HEK293 (cell line): ENCODE measurements around the gene PACRGL.

Experiments used
- CTCF ChIA-PET: fragments of 350-600 bp; formaldehyde crosslinking; extraction: SDS; loops from one replicate; lab custom pipeline; 2021; ENCODE audit warnings: antibody characterized with exemption; lab: Yijun Ruan, JAX
- POLR2A ChIA-PET: fragments of 300-600 bp; formaldehyde crosslinking; extraction: SDS; loops from one replicate; lab custom pipeline; 2020; ENCODE audit warnings: antibody characterized with exemption, inconsistent platforms; lab: Yijun Ruan, JAX
- H3K27ac ChIP-seq: fragments of 200-500 bp; sonication (Bioruptor generic); 2 replicates; pipeline ENCODE4 v1.5.1; 2014; ENCODE audit warnings: low read depth, low read length, control low read depth, inconsistent platforms; ENCODE audit errors: extremely low read depth
- H3K36me3 ChIP-seq, 2 experiments: fragments of 200-500 bp in 1 of 2; sonication (Bioruptor generic) in 1 of 2; 1 replicate in 1 of 2; 2 replicates in 1 of 2; pipeline ENCODE4 v1.5.1; 2014 to 2017; ENCODE audit warnings: inconsistent platforms in 2 of 2, low read length in 2 of 2; ENCODE audit not compliant: control insufficient read depth in 2 of 2, insufficient read depth in 1 of 2
- H3K4me1 ChIP-seq: fragments of 200-500 bp; sonication (Bioruptor generic); 2 replicates; pipeline ENCODE4 v1.5.1; 2014; ENCODE audit warnings: mild to moderate bottlenecking, low read length, inconsistent platforms; ENCODE audit not compliant: control insufficient read depth, insufficient read depth
- H3K4me3 ChIP-seq: 2 replicates; pipeline ENCODE4 v1.5.1; 2011; ENCODE audit warnings: low read depth, mild to moderate bottlenecking, control low read depth, low read length, moderate library complexity
- H3K9me3 ChIP-seq: fragments of 200-500 bp; sonication (Bioruptor generic); 2 replicates; pipeline ENCODE4 v1.5.1; 2014; ENCODE audit warnings: low read depth, low read length, inconsistent platforms; ENCODE audit not compliant: control insufficient read depth, insufficient read depth
- IKZF3 ChIP-seq: fragments of 450-650 bp; IDR thresholded peaks from 2 replicates; pipeline ENCODE4 v1.5.0; 2018; ENCODE audit warnings: missing biosample characterization, mild to moderate bottlenecking, missing genetic modification characterization, moderate library complexity
- KLF16 ChIP-seq: fragments of 450-650 bp; formaldehyde crosslinking; IDR thresholded peaks from 2 replicates; pipeline ENCODE4 v1.5.1; 2017; ENCODE audit warnings: missing biosample characterization, missing genetic modification characterization
- SP3 ChIP-seq: fragments of 450-650 bp; formaldehyde crosslinking; IDR thresholded peaks from 2 replicates; pipeline ENCODE4 v1.5.1; 2016; ENCODE audit warnings: missing biosample characterization, missing genetic modification characterization
- ZBTB17 ChIP-seq: fragments of 450-650 bp; formaldehyde crosslinking; IDR thresholded peaks from 2 replicates; pipeline ENCODE4 v1.5.1; 2016; ENCODE audit warnings: missing biosample characterization, missing genetic modification characterization
- ZBTB21 ChIP-seq: fragments of 450-650 bp; formaldehyde crosslinking; IDR thresholded peaks from 2 replicates; pipeline ENCODE4 v1.5.1; 2017; ENCODE audit warnings: missing biosample characterization, missing genetic modification characterization
- ZBTB48 ChIP-seq: fragments of 450-650 bp; formaldehyde crosslinking; IDR thresholded peaks from 2 replicates; pipeline ENCODE4 v1.5.1; 2016; ENCODE audit warnings: missing biosample characterization, missing genetic modification characterization
- ZEB2 ChIP-seq: fragments of 450-650 bp; formaldehyde crosslinking; IDR thresholded peaks from 2 replicates; pipeline ENCODE4 v1.5.1; 2016; ENCODE audit warnings: missing biosample characterization, missing genetic modification characterization
- ZNF121 ChIP-seq: fragments of 450-650 bp; formaldehyde crosslinking; IDR thresholded peaks from 2 replicates; pipeline ENCODE4 v1.5.1; 2016; ENCODE audit warnings: missing biosample characterization, missing genetic modification characterization
- ZNF18 ChIP-seq: fragments of 450-650 bp; formaldehyde crosslinking; IDR thresholded peaks from 2 replicates; pipeline ENCODE4 v1.5.1; 2016; ENCODE audit warnings: missing biosample characterization, missing genetic modification characterization
- ZNF335 ChIP-seq: fragments of 450-650 bp; formaldehyde crosslinking; conservative IDR thresholded peaks from 2 replicates; pipeline ENCODE4 v1.5.1; 2016; ENCODE audit warnings: missing biosample characterization, missing genetic modification characterization
- ZNF362 ChIP-seq: fragments of 450-650 bp; formaldehyde crosslinking; IDR thresholded peaks from 2 replicates; pipeline ENCODE4 v1.5.1; 2016; ENCODE audit warnings: missing biosample characterization, missing genetic modification characterization
- ZNF426 ChIP-seq: fragments of 450-650 bp; formaldehyde crosslinking; IDR thresholded peaks from 2 replicates; pipeline ENCODE4 v1.5.1; 2017; ENCODE audit warnings: missing biosample characterization, missing genetic modification characterization, mild to moderate bottlenecking, inconsistent platforms, moderate library complexity
- ZNF433 ChIP-seq: fragments of 450-650 bp; formaldehyde crosslinking; IDR thresholded peaks from 2 replicates; pipeline ENCODE4 v1.5.1; 2016; ENCODE audit warnings: missing biosample characterization, missing genetic modification characterization, low read depth
- ZNF449 ChIP-seq: fragments of 450-650 bp; formaldehyde crosslinking; IDR thresholded peaks from 2 replicates; pipeline ENCODE4 v1.5.1; 2017; ENCODE audit warnings: missing biosample characterization, mild to moderate bottlenecking, missing genetic modification characterization, moderate library complexity
- ZNF473 ChIP-seq: fragments of 450-650 bp; formaldehyde crosslinking; IDR thresholded peaks from 2 replicates; pipeline ENCODE4 v1.5.1; 2017; ENCODE audit warnings: missing biosample characterization, missing genetic modification characterization
- ZNF555 ChIP-seq: fragments of 450-650 bp; formaldehyde crosslinking; conservative IDR thresholded peaks from 2 replicates; pipeline ENCODE4 v1.5.1; 2017; ENCODE audit warnings: missing biosample characterization, mild to moderate bottlenecking, missing genetic modification characterization, inconsistent platforms
- ZNF621 ChIP-seq: fragments of 450-650 bp; formaldehyde crosslinking; IDR thresholded peaks from 2 replicates; pipeline ENCODE4 v1.5.1; 2017; ENCODE audit warnings: missing biosample characterization, missing genetic modification characterization
- ZNF658 ChIP-seq: fragments of 450-650 bp; formaldehyde crosslinking; IDR thresholded peaks from 2 replicates; pipeline ENCODE4; 2016; ENCODE audit warnings: missing biosample characterization, missing genetic modification characterization
- ZNF701 ChIP-seq: fragments of 450-650 bp; formaldehyde crosslinking; IDR thresholded peaks from 2 replicates; pipeline ENCODE4 v1.5.1; 2016; ENCODE audit warnings: missing biosample characterization, missing genetic modification characterization
- ZNF791 ChIP-seq: fragments of 450-650 bp; formaldehyde crosslinking; IDR thresholded peaks from 2 replicates; pipeline ENCODE4 v1.5.1; 2016; ENCODE audit warnings: missing biosample characterization, missing genetic modification characterization
- ZNF830 ChIP-seq: fragments of 450-650 bp; IDR thresholded peaks from 2 replicates; pipeline ENCODE4 v1.5.0; 2018; ENCODE audit warnings: missing biosample characterization, missing genetic modification characterization, low read depth, mild to moderate bottlenecking, moderate library complexity
- ZSCAN16 ChIP-seq: fragments of 450-650 bp; formaldehyde crosslinking; IDR thresholded peaks from 2 replicates; pipeline ENCODE4 v1.5.1; 2016; ENCODE audit warnings: missing biosample characterization, missing genetic modification characterization
- TF ChIP-seq, protein P1 (sequence below): fragments of 450-650 bp; formaldehyde crosslinking; IDR thresholded peaks from 2 replicates; pipeline ENCODE4 v1.5.1; 2017; ENCODE audit warnings: missing biosample characterization, missing genetic modification characterization
- TF ChIP-seq, protein P2 (sequence below): fragments of 450-650 bp; formaldehyde crosslinking; IDR thresholded peaks from 2 replicates; pipeline ENCODE4 v1.5.1; 2016; ENCODE audit warnings: missing biosample characterization, missing genetic modification characterization

PACRGL gene

GRCh38 chr4:20681271-20681670, 19.0 kb upstream of the PACRGL start (continued):
- no peak for TF ChIP-seq IKZF3 (tag by site-specific recombination)
- TF ChIP-seq, all 188 proteins: peak for 0

DNA sequence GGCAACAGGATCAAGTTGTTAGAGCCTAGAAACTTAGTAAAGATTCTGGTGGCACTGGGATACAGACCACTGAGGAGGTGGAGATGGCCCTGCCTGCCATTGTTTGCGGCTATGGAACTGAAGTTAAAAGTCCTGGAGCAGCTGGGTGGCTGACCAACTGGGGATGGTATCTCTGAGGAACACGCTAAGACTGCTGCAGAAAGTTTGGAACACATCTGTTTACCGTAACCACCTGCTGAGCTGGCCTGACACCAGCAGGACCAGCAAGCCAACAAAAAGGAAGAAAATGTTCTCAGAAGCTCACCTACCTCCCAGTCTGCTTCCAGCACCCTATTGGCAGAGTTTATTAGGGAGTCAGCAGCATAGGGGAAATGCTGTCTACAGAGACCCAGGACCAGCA, 17.4 kb upstream of the PACRGL start:
- CTCF ChIA-PET = interaction anchor here (0.7 kb wide), 1 partner anchor 796 kb away, joined by 6 read pairs; no protein-coding TSS in a partner anchor
- POLR2A ChIA-PET = no interaction called here
- Histone ChIP-seq H3K4me3 (no peak overlapping the region), H3K27ac (no peak overlapping the region), H3K9me3 (no peaks in the 10 kb centered on the region), H3K36me3 (no peaks in the 10 kb centered on the region), H3K4me1 (no peaks in the 10 kb centered on the region)
- TF ChIP-seq ZNF791 (tag by site-specific recombination) (no peak), ZNF426 (tag by site-specific recombination) (no peak), ZNF18 (tag by site-specific recombination) (no peak), ZNF830 (no peak), ZBTB17 (tag by site-specific recombination) (no peak), ZNF701 (tag by site-specific recombination) (no peak), IKZF3 (tag by site-specific recombination) (no peak), ZNF362 (tag by site-specific recombination) (no peak), KLF16 (tag by site-specific recombination) (no peak), ZNF121 (no peak), ZNF658 (tag by site-specific recombination) (no peak), ZNF335 (no peak), ZNF555 (tag by site-specific recombination) (no peak), ZEB2 (tag by site-specific recombination) (no peak)
- TF ChIP-seq, protein P1, sequence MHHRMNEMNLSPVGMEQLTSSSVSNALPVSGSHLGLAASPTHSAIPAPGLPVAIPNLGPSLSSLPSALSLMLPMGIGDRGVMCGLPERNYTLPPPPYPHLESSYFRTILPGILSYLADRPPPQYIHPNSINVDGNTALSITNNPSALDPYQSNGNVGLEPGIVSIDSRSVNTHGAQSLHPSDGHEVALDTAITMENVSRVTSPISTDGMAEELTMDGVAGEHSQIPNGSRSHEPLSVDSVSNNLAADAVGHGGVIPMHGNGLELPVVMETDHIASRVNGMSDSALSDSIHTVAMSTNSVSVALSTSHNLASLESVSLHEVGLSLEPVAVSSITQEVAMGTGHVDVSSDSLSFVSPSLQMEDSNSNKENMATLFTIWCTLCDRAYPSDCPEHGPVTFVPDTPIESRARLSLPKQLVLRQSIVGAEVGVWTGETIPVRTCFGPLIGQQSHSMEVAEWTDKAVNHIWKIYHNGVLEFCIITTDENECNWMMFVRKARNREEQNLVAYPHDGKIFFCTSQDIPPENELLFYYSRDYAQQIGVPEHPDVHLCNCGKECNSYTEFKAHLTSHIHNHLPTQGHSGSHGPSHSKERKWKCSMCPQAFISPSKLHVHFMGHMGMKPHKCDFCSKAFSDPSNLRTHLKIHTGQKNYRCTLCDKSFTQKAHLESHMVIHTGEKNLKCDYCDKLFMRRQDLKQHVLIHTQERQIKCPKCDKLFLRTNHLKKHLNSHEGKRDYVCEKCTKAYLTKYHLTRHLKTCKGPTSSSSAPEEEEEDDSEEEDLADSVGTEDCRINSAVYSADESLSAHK (tag by site-specific recombination) = no peak

DNA sequence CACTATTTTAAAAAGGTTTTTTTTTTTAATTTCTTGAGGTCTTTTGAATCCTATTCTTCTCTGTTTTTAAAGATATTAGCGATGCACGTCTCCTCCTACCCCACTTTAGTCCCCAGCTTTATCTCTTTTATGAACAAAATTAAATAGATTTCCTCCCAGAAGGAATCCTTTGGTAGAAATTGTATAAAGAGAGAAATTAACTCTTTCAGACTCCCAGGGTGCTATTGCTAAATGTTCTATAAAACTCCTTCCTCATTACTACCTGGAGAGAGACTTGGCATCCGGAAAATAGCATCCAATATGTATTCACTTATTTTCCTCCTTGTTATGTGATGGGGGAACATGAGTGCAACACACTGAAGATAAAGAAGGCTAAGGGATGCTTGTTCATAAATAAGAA, 16.5 kb upstream of the PACRGL start:
- ChIA-PET CTCF (interaction anchor here (0.7 to 1.6 kb wide), 3 partner anchors 12 to 341 kb away, joined by 3 to 5 read pairs (median 5); no protein-coding TSS in a partner anchor), POLR2A (no interaction called here)
- no peak overlapping the region for H3K4me3 ChIP-seq
- no peaks in the 10 kb centered on the region for H3K9me3 ChIP-seq
- no peak overlapping the region for H3K27ac ChIP-seq
- no peaks in the 10 kb centered on the region for H3K36me3 ChIP-seq
- H3K4me1 ChIP-seq = no peaks in the 10 kb centered on the region
- TF ChIP-seq ZNF449 (no peak), ZNF473 (no peak), SP3 (tag by site-specific recombination) (no peak), ZBTB17 (tag by site-specific recombination) (no peak), IKZF3 (tag by site-specific recombination) (no peak), ZBTB21 (tag by site-specific recombination) (no peak), ZNF555 (tag by site-specific recombination) (no peak), ZSCAN16 (no peak), ZBTB48 (tag by site-specific recombination) (no peak), ZNF433 (tag by site-specific recombination) (no peak), KLF16 (tag by site-specific recombination) (no peak), ZNF621 (tag by site-specific recombination) (no peak), ZEB2 (tag by site-specific recombination) (no peak)
- TF ChIP-seq, protein P2, sequence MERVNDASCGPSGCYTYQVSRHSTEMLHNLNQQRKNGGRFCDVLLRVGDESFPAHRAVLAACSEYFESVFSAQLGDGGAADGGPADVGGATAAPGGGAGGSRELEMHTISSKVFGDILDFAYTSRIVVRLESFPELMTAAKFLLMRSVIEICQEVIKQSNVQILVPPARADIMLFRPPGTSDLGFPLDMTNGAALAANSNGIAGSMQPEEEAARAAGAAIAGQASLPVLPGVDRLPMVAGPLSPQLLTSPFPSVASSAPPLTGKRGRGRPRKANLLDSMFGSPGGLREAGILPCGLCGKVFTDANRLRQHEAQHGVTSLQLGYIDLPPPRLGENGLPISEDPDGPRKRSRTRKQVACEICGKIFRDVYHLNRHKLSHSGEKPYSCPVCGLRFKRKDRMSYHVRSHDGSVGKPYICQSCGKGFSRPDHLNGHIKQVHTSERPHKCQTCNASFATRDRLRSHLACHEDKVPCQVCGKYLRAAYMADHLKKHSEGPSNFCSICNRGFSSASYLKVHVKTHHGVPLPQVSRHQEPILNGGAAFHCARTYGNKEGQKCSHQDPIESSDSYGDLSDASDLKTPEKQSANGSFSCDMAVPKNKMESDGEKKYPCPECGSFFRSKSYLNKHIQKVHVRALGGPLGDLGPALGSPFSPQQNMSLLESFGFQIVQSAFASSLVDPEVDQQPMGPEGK (tag by site-specific recombination) = no peak
